AG04449 (cell line): ENCODE data around the gene KIF21B.

Experiments
- CTCF ChIA-PET: fragments of 350-600 bp; formaldehyde crosslinking; extraction: SDS; loops from one replicate; lab custom pipeline; 2021; ENCODE audit warnings: antibody characterized with exemption; lab: Yijun Ruan, JAX
- POLR2A ChIA-PET: fragments of 400-600, 350-600 bp; formaldehyde crosslinking; extraction: SDS; loops from one replicate; lab custom pipeline; 2020; ENCODE audit warnings: antibody characterized with exemption, inconsistent platforms; lab: Yijun Ruan, JAX
- DNase-seq: peaks from one replicate; pipeline ENCODE4 v3.0.0-alpha.2; 2010; ENCODE audit warnings: low read depth, low spot score
- H3K4me3 ChIP-seq: 2 replicates; pipeline ENCODE4 v1.5.1; 2011; ENCODE audit warnings: low read depth, mild to moderate bottlenecking, control low read depth, low read length
- CTCF ChIP-seq: IDR thresholded peaks from one replicate; pipeline ENCODE4 v1.5.1; 2011; ENCODE audit warnings: mild to moderate bottlenecking, moderate library complexity, low read length, control low read depth, inconsistent platforms; ENCODE audit not compliant: insufficient read depth; ENCODE audit errors: missing control alignments

Gene KIF21B

DNA sequence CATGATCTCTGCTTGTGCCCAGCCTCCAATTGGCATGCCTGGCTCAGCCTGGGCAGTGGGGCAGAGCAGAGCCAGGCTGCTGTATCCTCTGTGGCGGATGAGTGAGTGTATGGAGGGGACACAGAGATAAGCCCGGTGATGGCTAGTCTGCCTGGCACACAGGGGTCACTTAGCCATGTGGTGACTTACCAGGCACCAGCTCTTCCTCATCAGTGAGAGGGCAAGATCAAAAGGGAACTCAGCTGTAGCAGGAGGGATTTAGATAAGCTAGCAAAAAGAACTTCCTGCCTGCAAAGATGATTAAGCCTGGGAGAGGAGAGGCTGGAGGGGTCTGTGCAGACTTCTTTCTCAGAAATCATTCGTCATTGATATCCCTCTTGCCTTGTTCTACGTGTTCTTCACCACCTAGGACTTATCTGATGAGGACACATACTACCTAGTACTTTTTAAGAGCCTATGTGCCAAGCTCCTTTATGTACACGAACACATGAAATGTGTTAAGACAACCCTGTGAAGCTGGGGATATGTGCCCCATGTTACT, 7.9 kb downstream of the KIF21B start:
- DNase-seq = no peak
- no peak for TF ChIP-seq CTCF
- ChIA-PET POLR2A (interaction anchor here (2.0 kb wide), 1 partner anchor 11 kb away, joined by 7 read pairs; no protein-coding TSS in a partner anchor), CTCF (interaction anchor here (0.6 to 4.4 kb wide), 9 partner anchors 10 to 104 kb away, joined by 3 to 24 read pairs (median 6); no protein-coding TSS in a partner anchor)
- H3K4me3 ChIP-seq = no peak overlapping the region

DNA sequence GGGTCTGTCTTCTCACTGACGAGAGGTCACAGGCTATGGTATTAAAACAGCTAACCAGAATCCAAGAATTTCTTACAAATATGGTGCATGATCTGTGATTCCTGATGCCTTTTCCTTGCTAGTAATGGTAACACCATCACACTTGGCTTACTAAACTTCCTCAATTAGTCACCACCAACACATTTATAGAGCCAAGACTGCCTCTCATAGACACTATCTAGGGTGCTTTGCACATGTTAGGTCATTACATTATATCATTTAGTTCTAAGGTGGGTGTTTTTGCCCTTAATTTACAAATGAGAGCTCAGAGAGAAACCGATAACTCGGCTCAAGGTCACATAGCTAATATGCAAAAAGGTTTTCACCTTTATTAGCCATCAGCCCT, 8.7 kb downstream of the KIF21B start:
- no peak overlapping the region for H3K4me3 ChIP-seq
- CTCF ChIA-PET = interaction anchor here (0.6 to 4.4 kb wide), 7 partner anchors 9 to 105 kb away, joined by 3 to 24 read pairs (median 6); no protein-coding TSS in a partner anchor
- POLR2A ChIA-PET = no interaction called here
- no peak for TF ChIP-seq CTCF
- DNase-seq = no peak

DNA sequence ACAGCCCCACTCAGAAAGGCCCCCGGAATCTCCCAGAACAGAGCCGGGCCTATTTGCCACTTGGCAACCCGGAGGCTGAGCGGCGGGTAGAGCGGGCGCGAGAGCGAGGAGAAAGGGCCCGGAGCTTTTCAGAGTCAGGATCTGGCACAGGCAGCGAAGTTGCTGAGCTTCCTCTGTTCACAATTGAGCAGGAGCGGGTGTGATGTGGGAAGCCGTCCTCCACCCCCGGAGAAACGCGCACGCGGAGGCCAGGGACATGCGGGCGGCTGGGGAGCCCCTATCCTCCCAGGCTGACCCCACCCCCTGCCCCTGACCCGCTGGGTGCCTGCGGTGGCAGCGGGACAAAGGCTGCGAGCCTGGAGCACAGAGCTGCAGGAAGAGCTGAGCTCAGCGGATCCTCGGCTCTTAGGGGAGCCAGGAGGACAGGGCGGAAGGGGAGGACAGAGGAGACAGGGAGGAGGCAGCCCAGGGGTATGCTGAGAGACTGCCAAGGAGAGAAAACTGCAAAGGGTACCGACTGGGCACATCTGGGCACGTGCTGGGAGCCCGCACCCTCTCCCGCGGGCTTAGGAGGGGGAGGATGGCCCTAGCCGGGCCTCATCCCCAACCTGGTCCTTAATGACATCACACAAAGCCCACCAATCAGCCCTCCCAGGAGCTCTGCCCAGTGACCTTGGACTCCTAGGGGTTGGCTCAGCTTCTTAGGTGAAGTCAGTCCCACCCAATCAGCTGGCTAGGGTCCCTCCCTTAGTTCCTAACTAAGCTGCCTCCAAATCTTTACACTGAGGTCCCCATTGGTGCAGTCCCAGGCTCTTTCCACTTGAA, 9.3 kb downstream of the KIF21B start:
- TF ChIP-seq CTCF = no peak
- DNase-seq = no peak
- POLR2A ChIA-PET = no interaction called here
- no peak overlapping the region for H3K4me3 ChIP-seq
- CTCF ChIA-PET = interaction anchor here (1.2 to 4.4 kb wide), 3 partner anchors 28 to 124 kb away, joined by 3 to 24 read pairs (median 5); no protein-coding TSS in a partner anchor

- no peak for DNase-seq
- no peak overlapping the region for H3K4me3 ChIP-seq
- TF ChIP-seq CTCF = no peak
- POLR2A ChIA-PET = no interaction called here
- CTCF ChIA-PET = interaction anchor here (0.9 to 3.0 kb wide), 3 partner anchors 8 to 123 kb away, joined by 3 to 14 read pairs (median 3); no protein-coding TSS in a partner anchor
These were observed 10.5 kb downstream of the KIF21B start for GRCh38 chr1:201013031-201013485.

GRCh38 chr1:201011616-201012015, 11.9 kb downstream of the KIF21B start:
- DNase-seq = no peak
- POLR2A ChIA-PET = no interaction called here

More at GRCh38 chr1:201011616-201012015, 11.9 kb downstream of the KIF21B start:
- CTCF ChIA-PET = interaction anchor here (1.5 to 3.2 kb wide), 3 partner anchors 10 to 73 kb away, joined by 3 to 15 read pairs (median 14); partner anchors contain the start of gene KIF21B
- TF ChIP-seq CTCF = no peak
- no peak overlapping the region for H3K4me3 ChIP-seq
